Mesenteric fat pad (tissue), 1 donor: ENCODE data around the gene WNT2. TPM values are rescaled to one million over a fixed set of nuclear protein-coding genes. Genes with fewer than 3 reads are reported as not detected.
"Not testable (repeated sequence)": the region's sequence is repeated elsewhere in the genome, so short reads cannot be mapped to it uniquely, and the experiment has no call there.

Experiments
- DNase-seq: peaks from one replicate; pipeline ENCODE4 v3.0.0-alpha.2; 2020; ENCODE audit warnings: low spot score
- total RNA-seq: library from RNA; stranded (reverse); fragmentation: NEBNext Ultra II Directional; extraction: Animal tissue kit (Norgen Biotek cat#: 25700); gene quantifications from one replicate; pipeline ENCODE4 v1.2.1, GENCODE V29; 2021
- donor health status: DM: yes; HTN: yes; CAD: no.

Gene WNT2
- total RNA-seq, 1 donor from 2014 or later = 0.45 TPM

GRCh38 chr7:117269886-117270285 is 53.0 kb downstream of the WNT2 start:
- DNase-seq = no peak

GRCh38 chr7:117269417-117269816 is 53.4 kb downstream of the WNT2 start:
- DNase-seq = no peak

- no peak for DNase-seq
Measured at GRCh38 chr7:117264716-117265115, 58.1 kb downstream of the WNT2 start.

- no peak for DNase-seq
Measured at GRCh38 chr7:117262546-117262945, 60.3 kb downstream of the WNT2 start.

- DNase-seq = no peak
Measured at GRCh38 chr7:117259615-117260014, 63.2 kb downstream of the WNT2 start.

GRCh38 chr7:117251687-117252086 is 71.2 kb downstream of the WNT2 start:
- DNase-seq = no peak

GRCh38 chr7:117250801-117251200 is 72.1 kb downstream of the WNT2 start:
- DNase-seq = no peak

GRCh38 chr7:117250245-117250644 is 72.6 kb downstream of the WNT2 start:
- no peak for DNase-seq

GRCh38 chr7:117249696-117250095 is 73.2 kb downstream of the WNT2 start:
- no peak for DNase-seq

- DNase-seq = no peak
Measured at GRCh38 chr7:117248829-117249228, 74.0 kb downstream of the WNT2 start.

GRCh38 chr7:117247809-117248208 is 75.0 kb downstream of the WNT2 start:
- DNase-seq = no peak

- DNase-seq = not testable (repeated sequence)
Measured at GRCh38 chr7:117245703-117246102, 77.2 kb downstream of the WNT2 start.

- no peak for DNase-seq
Measured at GRCh38 chr7:117243390-117243789, 79.5 kb downstream of the WNT2 start.

- DNase-seq = no peak
Measured at GRCh38 chr7:117241088-117241487, 81.8 kb downstream of the WNT2 start.

- no peak for DNase-seq
Measured at GRCh38 chr7:117238937-117239336, 83.9 kb downstream of the WNT2 start.

GRCh38 chr7:117238472-117238871 is 84.4 kb downstream of the WNT2 start:
- DNase-seq = no peak

GRCh38 chr7:117237646-117238045 is 85.2 kb downstream of the WNT2 start:
- no peak for DNase-seq

GRCh38 chr7:117231047-117231359 is 91.9 kb downstream of the WNT2 start:
- no peak for DNase-seq

GRCh38 chr7:117230276-117231046 is 92.4 kb downstream of the WNT2 start:
- DNase-seq = no peak

- DNase-seq = no peak
Measured at GRCh38 chr7:117229350-117229749, 93.5 kb downstream of the WNT2 start.

GRCh38 chr7:117227091-117227490 is 95.8 kb downstream of the WNT2 start:
- no peak for DNase-seq

GRCh38 chr7:117225536-117225935 is 97.3 kb downstream of the WNT2 start:
- no peak for DNase-seq
